ENCODE data around the gene LHX3. TPM values are rescaled to one million over a fixed set of nuclear protein-coding genes. Genes with fewer than 3 reads are reported as not detected.

Gene LHX3
- total and polyA plus RNA-seq, 2 of the 4 experiments (the other 2 are of a cell fraction): not detected

- TF ChIP-seq ELK1 (IDR thresholded peaks at IDR 0.05; ENCODE audit: borderline replicate concordance, low read depth, low read length): no peak
- TF ChIP-seq RFX5 (IDR thresholded peaks at IDR 0.05; ENCODE audit: low read depth, low read length): no peak
- TF ChIP-seq FOS (IDR thresholded peaks at IDR 0.05; ENCODE audit: low read depth, low read length): peak; percentile 66; the same call in 1 of the 2 replicates
- no peak for TF ChIP-seq SMC3 (IDR thresholded peaks at IDR 0.05; ENCODE audit: low read depth, low read length)
- TF ChIP-seq RCOR1 (IDR thresholded peaks at IDR 0.05; ENCODE audit: insufficient replicate concordance, low read length): no peak
- TF ChIP-seq POLR2A (IDR thresholded peaks at IDR 0.05; ENCODE audit: low read depth, low read length): no peak
- TF ChIP-seq CEBPB (IDR thresholded peaks at IDR 0.05; ENCODE audit: low read depth, low read length): no peak
Observed at GRCh38 chr9:136228107-136228875, 23.4 kb upstream of the LHX3 start (continued).

All from IMR-90 (cell line).